HepG2 (cell line): ENCODE results near the gene CLASRP. TPM values are rescaled to one million over a fixed set of nuclear protein-coding genes. Genes with fewer than 3 reads are reported as not detected.

ENCODE experiments used
- CEBPG ChIP-seq: IDR thresholded peaks from 2 replicates; pipeline ENCODE4 v1.6.1; 2016
- DZIP1 ChIP-seq: sonication (generic); formaldehyde crosslinking; IDR thresholded peaks from 2 replicates; pipeline ENCODE4 v1.5.0; 2020; ENCODE audit warnings: mild to moderate bottlenecking, missing genetic modification reagents
- FOXP1 ChIP-seq, 2 experiments: fragments of 450-650 bp in 1 of 2; IDR thresholded peaks; 2 replicates each; pipeline ENCODE4 v1.6.1; 2017 to 2018; ENCODE audit warnings: antibody characterized with exemption in 1 of 2
- HBP1 ChIP-seq: IDR thresholded peaks from 2 replicates; pipeline ENCODE4 v1.6.1; 2016; ENCODE audit warnings: low read depth, control low read depth
- KDM5A ChIP-seq: fragments of 200-600 bp; sonication (generic); IDR thresholded peaks from 2 replicates; pipeline ENCODE4 v1.7.0; 2018; ENCODE audit warnings: antibody characterized with exemption, mild to moderate bottlenecking, low read length, borderline replicate concordance
- MAFF ChIP-seq: IDR thresholded peaks from 2 replicates; pipeline ENCODE4 v1.6.1; 2011; ENCODE audit warnings: low read depth, low read length, improper control_type of control experiment
- MATR3 ChIP-seq: sonication (generic); formaldehyde crosslinking; IDR thresholded peaks from 2 replicates; pipeline ENCODE4 v1.4.0; 2020; ENCODE audit warnings: missing genetic modification reagents
- PHF21A ChIP-seq: sonication (generic); formaldehyde crosslinking; IDR thresholded peaks from 2 replicates; pipeline ENCODE4 v1.5.0; 2020; ENCODE audit warnings: mild to moderate bottlenecking, missing genetic modification reagents
- POGZ ChIP-seq: sonication (generic); formaldehyde crosslinking; IDR thresholded peaks from 2 replicates; pipeline ENCODE4 v1.4.0; 2020; ENCODE audit warnings: mild to moderate bottlenecking, missing genetic modification reagents
- PRMT3 ChIP-seq: sonication (generic); formaldehyde crosslinking; IDR thresholded peaks from 2 replicates; pipeline ENCODE4 v1.8.1; 2022; ENCODE audit warnings: low read depth, mild to moderate bottlenecking, moderate library complexity, missing genetic modification reagents, borderline replicate concordance
- TEAD2 ChIP-seq: sonication (generic); formaldehyde crosslinking; IDR thresholded peaks from 2 replicates; pipeline ENCODE4 v1.9.0; 2021; ENCODE audit warnings: missing genetic modification reagents
- ZFYVE20 ChIP-seq: sonication (generic); formaldehyde crosslinking; IDR thresholded peaks from 2 replicates; pipeline ENCODE4 v1.8.0; 2023; ENCODE audit warnings: low read depth, mild to moderate bottlenecking, moderate library complexity, missing genetic modification reagents, borderline replicate concordance
- ZIK1 ChIP-seq: sonication (generic); formaldehyde crosslinking; IDR thresholded peaks from 2 replicates; pipeline ENCODE4 v1.5.0; 2020; ENCODE audit warnings: mild to moderate bottlenecking, low read depth, missing genetic modification reagents, borderline replicate concordance
- ZNF235 ChIP-seq: sonication (generic); formaldehyde crosslinking; IDR thresholded peaks from 2 replicates; pipeline ENCODE4 v1.8.1; 2023; ENCODE audit warnings: mild to moderate bottlenecking, missing genetic modification reagents, borderline replicate concordance
- ZNF331 ChIP-seq: sonication (generic); formaldehyde crosslinking; IDR thresholded peaks from 2 replicates; pipeline ENCODE4 v1.4.0; 2020; ENCODE audit warnings: missing genetic modification reagents
- ZNF569 ChIP-seq: sonication (generic); formaldehyde crosslinking; IDR thresholded peaks from 2 replicates; pipeline ENCODE4 v1.5.0; 2020; ENCODE audit warnings: mild to moderate bottlenecking, missing genetic modification reagents, moderate library complexity, borderline replicate concordance
- ZNF800 ChIP-seq: sonication (generic); formaldehyde crosslinking; IDR thresholded peaks from 2 replicates; pipeline ENCODE4 v1.4.0; 2020; ENCODE audit warnings: missing genetic modification reagents
- ZSCAN22 ChIP-seq: sonication (generic); formaldehyde crosslinking; IDR thresholded peaks from 2 replicates; pipeline ENCODE4 v1.4.0; 2020; ENCODE audit warnings: mild to moderate bottlenecking, missing genetic modification reagents
- polyA plus RNA-seq, 8 experiments: library from polyadenylated mRNA; depleted of rRNA in 3 of 8; stranded (reverse) in 7 of 8; unstranded in 1 of 8; fragments of >200 nt; fragmentation: Illumina TruSeq in 4 of 8; extraction: Trizol in 4 of 8; gene quantifications; 2 replicates each; pipeline versions ENCODE4 v1.2.1 to v1.2.3, GENCODE V29; 2011 to 2016; ENCODE audit warnings: low read depth in 4 of 8, missing spikeins in 1 of 8, mixed read lengths in 1 of 8; ENCODE audit not compliant: insufficient read depth in 1 of 8
- total RNA-seq, 5 experiments: library from RNA; depleted of rRNA; stranded (reverse); fragments of >200 nt; fragmentation: Illumina TruSeq; extraction: Trizol; gene quantifications; 2 replicates each; pipeline ENCODE4 v1.2.3, GENCODE V29; 2016; ENCODE audit warnings: low read depth in 1 of 5

Gene CLASRP
- total and polyA plus RNA-seq, 2 of the 13 experiments (the other 11 are each of a cell fraction or from before 2014, with no cell fraction given): 32.0 to 51.4 TPM

GRCh38 chr19:45079063-45079910 is 40.4 kb downstream of the CLASRP start, which contains the start of gene GEMIN7 (continued):
- TF ChIP-seq MAFF: no peak
- TF ChIP-seq FOXP1 (IDR thresholded peaks at IDR 0.05): no peak
- TF ChIP-seq FOXP1 (CRISPR knock-in tag; IDR thresholded peaks at IDR 0.05): no peak
- peak; percentile 94; the same call in 1 of the 2 replicates for TF ChIP-seq ZNF235 (CRISPR knock-in tag)
- TF ChIP-seq ZIK1 (CRISPR knock-in tag): peak; percentile 93
- TF ChIP-seq POGZ (CRISPR knock-in tag): peak; percentile 77
- TF ChIP-seq PHF21A (CRISPR knock-in tag): peak; percentile 61
- peak; percentile 98 for TF ChIP-seq KDM5A
- no peak; the same call in 1 of the 2 replicates for TF ChIP-seq ZSCAN22
- TF ChIP-seq ZFYVE20 (CRISPR knock-in tag): no peak
- TF ChIP-seq MATR3 (CRISPR knock-in tag): no peak
- TF ChIP-seq HBP1: peak; percentile 94
- TF ChIP-seq CEBPG: 0 out of 2 replicates have a peak, but pooled peaks have one; percentile 23
- TF ChIP-seq DZIP1: peak; percentile 81; the same call in 1 of the 2 replicates
- peak; percentile 90 for TF ChIP-seq ZNF331 (CRISPR knock-in tag)
- no peak for TF ChIP-seq ZNF569 (CRISPR knock-in tag)
- no peak for TF ChIP-seq PRMT3 (CRISPR knock-in tag)
- 0 out of 2 replicates have a peak, but pooled peaks have one; percentile 54 for TF ChIP-seq TEAD2 (CRISPR knock-in tag)
- TF ChIP-seq ZNF800 (CRISPR knock-in tag): 0 out of 2 replicates have a peak, but pooled peaks have one; percentile 36
